Endothelial cell of umbilical vein (primary cell): ENCODE measurements around the gene WLS. TPM values are rescaled to one million over a fixed set of nuclear protein-coding genes. Genes with fewer than 3 reads are reported as not detected.
"Not testable (repeated sequence)": the region's sequence is repeated elsewhere in the genome, so short reads cannot be mapped to it uniquely, and the experiment has no call there.

ENCODE experiments used
- BruUV-seq: library from RNA; stranded (reverse); fragments of 400-500 nt; replicated peaks from 2 replicates; lab custom pipeline; 2021; lab: Mats Ljungman, UMichigan
- CTCF ChIA-PET: fragments of 300-600, 350-600 bp; sonication (Branson Sonifier 250); formaldehyde crosslinking; loops from one replicate; lab custom pipeline; 2021; ENCODE audit warnings: antibody characterized with exemption, inconsistent platforms; lab: Charles Lee
- POLR2A ChIA-PET: fragments of 300-600, 350-600 bp; sonication (Branson Sonifier 250); formaldehyde crosslinking; loops from one replicate; lab custom pipeline; 2021; ENCODE audit warnings: antibody characterized with exemption, inconsistent platforms; lab: Charles Lee
- DNase-seq: peaks from one replicate; pipeline ENCODE4 v3.0.0-alpha.2; 2011; ENCODE audit warnings: low read depth, low spot score
- FAIRE-seq: peaks from 2 replicates; lab custom pipeline; 2011; peaks lifted over from hg19 to GRCh38; lab: Jason Lieb, UNC
- H2AFZ ChIP-seq: 2 replicates; pipeline ENCODE4 v1.6.0; 2012; ENCODE audit warnings: low read depth, low read length, control low read depth, inconsistent platforms
- H3K27ac ChIP-seq: 2 replicates; pipeline ENCODE4 v1.5.1; 2011; ENCODE audit warnings: low read depth, mild to moderate bottlenecking, control low read depth, low read length, moderate library complexity; ENCODE audit not compliant: insufficient read depth
- H3K27me3 ChIP-seq, 2 experiments: 2 replicates each; pipeline versions ENCODE4 v1.6.0 to v1.6.1; 2011; ENCODE audit warnings: low read length in 2 of 2, mixed read lengths in 1 of 2; ENCODE audit not compliant: control insufficient read depth in 2 of 2, insufficient read depth in 2 of 2
- H3K36me3 ChIP-seq, 2 experiments: 2 replicates in 1 of 2; 3 replicates in 1 of 2; pipeline ENCODE4 v1.5.1; 2011; ENCODE audit warnings: low read length in 2 of 2, mild to moderate bottlenecking in 1 of 2, moderate library complexity in 1 of 2; ENCODE audit not compliant: control insufficient read depth in 2 of 2, insufficient read depth in 2 of 2; ENCODE audit errors: extremely low read depth in 1 of 2
- H3K4me1 ChIP-seq: 3 replicates; pipeline ENCODE4 v1.5.1; 2011; ENCODE audit warnings: mild to moderate bottlenecking, low read length; ENCODE audit not compliant: control insufficient read depth, insufficient read depth; ENCODE audit errors: extremely low read depth
- H3K4me2 ChIP-seq: 2 replicates; pipeline ENCODE4 v1.6.1; 2011; ENCODE audit warnings: low read length, control low read depth, mixed read lengths; ENCODE audit not compliant: insufficient read depth
- H3K4me3 ChIP-seq, 3 experiments: fragments of 200-600 bp in 1 of 3; sonication (generic), shearing (Covaris generic) in 1 of 3; replicated peaks in 1 of 3; 2 replicates each; pipeline ENCODE4 v1.5.1; 2011 to 2016; ENCODE audit warnings: control low read depth in 3 of 3, low read length in 3 of 3, mild to moderate bottlenecking in 2 of 3, inconsistent platforms in 1 of 3, low read depth in 1 of 3, moderate library complexity in 1 of 3; ENCODE audit not compliant: insufficient read depth in 1 of 3
- H3K79me2 ChIP-seq: 2 replicates; pipeline ENCODE4 v1.6.0; 2012; ENCODE audit warnings: low read length, inconsistent platforms; ENCODE audit not compliant: control insufficient read depth, insufficient read depth
- H3K9ac ChIP-seq: replicated peaks from 2 replicates; pipeline ENCODE3; 2011; ENCODE audit warnings: low read length, control low read depth; ENCODE audit not compliant: insufficient read depth; ENCODE audit errors: extremely low read depth
- H3K9me1 ChIP-seq: replicated peaks from 3 replicates; pipeline ENCODE4 v1.6.0; 2011; ENCODE audit warnings: mild to moderate bottlenecking, low read length; ENCODE audit not compliant: control insufficient read depth, insufficient read depth; ENCODE audit errors: extremely low read depth
- H3K9me3 ChIP-seq: replicated peaks from 2 replicates; pipeline ENCODE4 v1.5.1; 2012; ENCODE audit warnings: low read length, inconsistent platforms; ENCODE audit not compliant: control insufficient read depth, insufficient read depth
- H4K20me1 ChIP-seq: replicated peaks from 2 replicates; pipeline ENCODE3; 2011; ENCODE audit warnings: mild to moderate bottlenecking, low read length; ENCODE audit not compliant: control insufficient read depth, insufficient read depth; ENCODE audit errors: extremely low read depth
- EZH2 ChIP-seq: IDR thresholded peaks from 2 replicates; pipeline ENCODE4 v1.6.1; 2012; ENCODE audit warnings: borderline replicate concordance, low read depth, mild to moderate bottlenecking, moderate library complexity, low read length, inconsistent platforms; ENCODE audit not compliant: severe bottlenecking
- FOS ChIP-seq: IDR thresholded peaks from 2 replicates; pipeline ENCODE4 v1.6.1; 2011; ENCODE audit warnings: mild to moderate bottlenecking, low read length, moderate library complexity, borderline replicate concordance; ENCODE audit not compliant: insufficient read depth
- GATA2 ChIP-seq: IDR thresholded peaks from 2 replicates; pipeline ENCODE4 v1.7.0; 2011; ENCODE audit warnings: low read depth, mild to moderate bottlenecking, moderate library complexity, mixed read lengths, low read length; ENCODE audit not compliant: insufficient read length, insufficient read depth
- JUN ChIP-seq: IDR thresholded peaks from 2 replicates; pipeline ENCODE4 v1.6.1; 2011; ENCODE audit warnings: borderline replicate concordance, low read depth; ENCODE audit not compliant: insufficient read length, insufficient read depth
- MYC ChIP-seq: IDR thresholded peaks from one replicate; pipeline ENCODE4 v1.6.1; 2011; ENCODE audit warnings: mild to moderate bottlenecking, low read depth, low read length
- POLR2A ChIP-seq: IDR thresholded peaks from 2 replicates; pipeline ENCODE4 v1.6.1; 2012; ENCODE audit warnings: low read depth, mild to moderate bottlenecking, control low read depth, low read length
- POLR2AphosphoS5 ChIP-seq: IDR thresholded peaks from 2 replicates; pipeline ENCODE4 v1.6.1; 2012; ENCODE audit warnings: low read depth, mild to moderate bottlenecking, control low read depth, low read length, moderate library complexity; ENCODE audit not compliant: insufficient read depth
- dilution Hi-C: fragments of 300-500 bp; cut with MboI; formaldehyde crosslinking; loops from one replicate; pipeline ENCODE4 v1.15.0; 2019; ENCODE audit warnings: low sequenced_read_pairs; ENCODE audit not compliant: extremely low pct_ligation_motif_present
- intact Hi-C: fragments of 100-400 bp; cut with micrococcal nuclease; formaldehyde crosslinking; loops from one replicate; pipeline ENCODE4 v1.10.0; 2022
- polyA plus RNA-seq, 4 experiments: library from polyadenylated mRNA; depleted of rRNA in 3 of 4; stranded (reverse) in 3 of 4; unstranded in 1 of 4; fragments of >200 nt; gene quantifications; 2 replicates each; pipeline versions ENCODE4 v1.2.1 to v1.2.3, GENCODE V29; 2011 to 2012; ENCODE audit warnings: missing spikeins in 1 of 4
- total RNA-seq: library from RNA; stranded (reverse); gene quantifications from 2 replicates; pipeline ENCODE4 v1.2.3, GENCODE V29; 2021
- TF ChIP-seq, protein P1 (sequence below), 2 donors: IDR thresholded peaks; 1 replicate in 1 of 2; 2 replicates in 1 of 2; pipeline ENCODE4 v1.5.1; 2011; ENCODE audit warnings: low read length in 2 of 2, mild to moderate bottlenecking in 2 of 2, moderate library complexity in 2 of 2, control low read depth in 1 of 2, inconsistent platforms in 1 of 2, low read depth in 1 of 2; ENCODE audit not compliant: insufficient read depth in 1 of 2; ENCODE audit errors: extremely low read depth in 1 of 2
- TF ChIP-seq, protein P2 (sequence below): IDR thresholded peaks from 2 replicates; pipeline ENCODE4 v1.6.1; 2011; ENCODE audit not compliant: insufficient read depth, insufficient read length

WLS gene
- total and polyA plus RNA-seq, 2 donors (not counting 3 experiments of a cell fraction or from before 2014, with no cell fraction given) = 121 to 199 TPM

DNA sequence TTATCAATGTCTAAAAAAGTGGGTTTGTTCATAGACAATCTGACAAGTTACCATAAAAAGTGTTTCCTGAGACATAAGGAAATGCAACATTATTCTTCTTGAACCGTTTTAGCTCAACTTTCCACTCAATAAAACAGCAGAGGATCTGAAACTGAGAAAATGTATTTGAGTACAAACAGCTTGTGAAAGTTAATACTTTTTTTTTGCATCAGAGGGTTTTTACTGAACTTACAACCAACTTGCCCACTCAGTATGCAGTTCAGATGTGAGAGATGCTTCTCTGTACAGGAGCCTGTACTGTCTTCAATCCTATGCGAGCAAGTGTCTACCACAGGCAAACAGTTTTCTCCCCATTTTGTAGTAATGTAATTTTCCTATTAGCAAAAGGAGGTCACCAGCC, 71.4 kb downstream of the WLS start:
- H3K9me3 ChIP-seq, H3K4me3 ChIP-seq, H4K20me1 ChIP-seq, H3K9ac ChIP-seq, H3K4me1 ChIP-seq, H2AFZ ChIP-seq, dilution Hi-C loops, H3K27me3 ChIP-seq, H3K79me2 ChIP-seq, H3K9me1 ChIP-seq, DNase-seq, H3K4me2 ChIP-seq, BruUV-seq, POLR2A ChIA-PET, intact Hi-C loops, H3K27ac ChIP-seq, FAIRE-seq: not testable (repeated sequence)
- H3K36me3 ChIP-seq = peaks cover 11 to 15% of the 10 kb centered on the region in 2 experiments
- CTCF ChIA-PET = interaction anchor here (1.3 kb wide), 1 partner anchor 13 kb away, joined by 3 read pairs; no protein-coding TSS in a partner anchor

- H3K4me3 ChIP-seq = no peak overlapping the region
- H4K20me1 ChIP-seq = peaks cover 5% of the 10 kb centered on the region
- no peaks in the 10 kb centered on the region for H3K9me3 ChIP-seq
- no peak overlapping the region for H3K4me2 ChIP-seq
- peaks cover 4% of the 10 kb centered on the region for H3K79me2 ChIP-seq
- peaks cover 3% of the 10 kb centered on the region for H3K4me1 ChIP-seq
- H3K27ac ChIP-seq = no peak overlapping the region
- H3K27me3 ChIP-seq = no peaks in the 10 kb centered on the region
- no peak overlapping the region for H2AFZ ChIP-seq
- FAIRE-seq (no peak), DNase-seq (no peak)
- peaks cover 13 to 15% of the 10 kb centered on the region in 2 experiments for H3K36me3 ChIP-seq
- intact Hi-C loops (no loop called here), dilution Hi-C loops (no loop called here)
- no peak for TF ChIP-seq MYC
- TF ChIP-seq EZH2 = no peak
- no peak for TF ChIP-seq JUN
- no peak for TF ChIP-seq FOS
- no peak for TF ChIP-seq GATA2
- no peak for TF ChIP-seq POLR2A
- no peak for TF ChIP-seq POLR2AphosphoS5
- TF ChIP-seq, protein P1, sequence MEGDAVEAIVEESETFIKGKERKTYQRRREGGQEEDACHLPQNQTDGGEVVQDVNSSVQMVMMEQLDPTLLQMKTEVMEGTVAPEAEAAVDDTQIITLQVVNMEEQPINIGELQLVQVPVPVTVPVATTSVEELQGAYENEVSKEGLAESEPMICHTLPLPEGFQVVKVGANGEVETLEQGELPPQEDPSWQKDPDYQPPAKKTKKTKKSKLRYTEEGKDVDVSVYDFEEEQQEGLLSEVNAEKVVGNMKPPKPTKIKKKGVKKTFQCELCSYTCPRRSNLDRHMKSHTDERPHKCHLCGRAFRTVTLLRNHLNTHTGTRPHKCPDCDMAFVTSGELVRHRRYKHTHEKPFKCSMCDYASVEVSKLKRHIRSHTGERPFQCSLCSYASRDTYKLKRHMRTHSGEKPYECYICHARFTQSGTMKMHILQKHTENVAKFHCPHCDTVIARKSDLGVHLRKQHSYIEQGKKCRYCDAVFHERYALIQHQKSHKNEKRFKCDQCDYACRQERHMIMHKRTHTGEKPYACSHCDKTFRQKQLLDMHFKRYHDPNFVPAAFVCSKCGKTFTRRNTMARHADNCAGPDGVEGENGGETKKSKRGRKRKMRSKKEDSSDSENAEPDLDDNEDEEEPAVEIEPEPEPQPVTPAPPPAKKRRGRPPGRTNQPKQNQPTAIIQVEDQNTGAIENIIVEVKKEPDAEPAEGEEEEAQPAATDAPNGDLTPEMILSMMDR (IDR thresholded peaks at IDR 0.05; ENCODE audit: extremely low read depth in 1 of 2, insufficient read depth in 1 of 2, low read depth in 1 of 2, low read length in 2 of 2) = no peak
- TF ChIP-seq, protein P2, sequence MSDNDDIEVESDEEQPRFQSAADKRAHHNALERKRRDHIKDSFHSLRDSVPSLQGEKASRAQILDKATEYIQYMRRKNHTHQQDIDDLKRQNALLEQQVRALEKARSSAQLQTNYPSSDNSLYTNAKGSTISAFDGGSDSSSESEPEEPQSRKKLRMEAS = no peak
- BruUV-seq = no TSS peak
- no peak overlapping the region for H3K9ac ChIP-seq
- H3K9me1 ChIP-seq = peaks cover 3% of the 10 kb centered on the region
- ChIA-PET CTCF (interaction anchor here (1.0 kb wide), 1 partner anchor 40 kb away, joined by 3 read pairs; no protein-coding TSS in a partner anchor), POLR2A (no interaction called here)
Measured at GRCh38 chr1:68160021-68160420, 72.3 kb downstream of the WLS start.
